ENCODE results near the gene PIAS4. TPM values are rescaled to one million over a fixed set of nuclear protein-coding genes. Genes with fewer than 3 reads are reported as not detected.

The PIAS4 gene
- total and polyA plus RNA-seq, 2 of the 13 experiments (the other 11 are each of a cell fraction or from before 2014, with no cell fraction given) = 9.0 to 20.1 TPM

- TF ChIP-seq ZNF747 (CRISPR knock-in tag; IDR thresholded peaks at IDR 0.05; ENCODE audit: borderline replicate concordance) (no peak; the same call in 1 of the 2 replicates), TMF1 (CRISPR knock-in tag; IDR thresholded peaks at IDR 0.05; ENCODE audit: low read depth) (no peak), ZNF558 (CRISPR knock-in tag; IDR thresholded peaks at IDR 0.05; ENCODE audit: borderline replicate concordance) (no peak; the same call in 1 of the 2 replicates), TERF1 (CRISPR knock-in tag; IDR thresholded peaks at IDR 0.05) (no peak), TGIF2 (CRISPR knock-in tag; IDR thresholded peaks at IDR 0.05) (no peak), AKNA (CRISPR knock-in tag; IDR thresholded peaks at IDR 0.05; ENCODE audit: borderline replicate concordance) (no peak), ZFP37 (CRISPR knock-in tag; IDR thresholded peaks at IDR 0.05; ENCODE audit: borderline replicate concordance) (0 out of 2 replicates have a peak, but pooled peaks have one; percentile 38), HDAC2 (CRISPR knock-in tag; IDR thresholded peaks at IDR 0.05) (peak; percentile 68), ZBTB39 (CRISPR knock-in tag; IDR thresholded peaks at IDR 0.05) (no peak), NCOA5 (CRISPR knock-in tag; IDR thresholded peaks at IDR 0.05) (no peak), POLR2AphosphoS2 (IDR thresholded peaks at IDR 0.05; ENCODE audit: low read depth, low read length) (peak; percentile 94), TCF7 (IDR thresholded peaks at IDR 0.05; ENCODE audit: low read depth) (no peak), MXD1 (CRISPR knock-in tag; IDR thresholded peaks at IDR 0.05) (peak; percentile 35; the same call in 1 of the 2 replicates), ZNF460 (CRISPR knock-in tag; IDR thresholded peaks at IDR 0.05; ENCODE audit: borderline replicate concordance) (no peak), ZNF644 (CRISPR knock-in tag; IDR thresholded peaks at IDR 0.05; ENCODE audit: low read depth) (no peak), RARG (CRISPR knock-in tag; IDR thresholded peaks at IDR 0.05; ENCODE audit: low read depth) (no peak), ATAD3A (CRISPR knock-in tag; IDR thresholded peaks at IDR 0.05) (no peak), ZNF121 (CRISPR knock-in tag; IDR thresholded peaks at IDR 0.05) (peak; percentile 32; the same call in 1 of the 2 replicates), SOX13 (IDR thresholded peaks at IDR 0.05) (0 out of 2 replicates have a peak, but pooled peaks have one; percentile 6), SOX13 (CRISPR knock-in tag; conservative IDR thresholded peaks at IDR 0.05 in 1 of 2, IDR thresholded peaks at IDR 0.05 in 1 of 2) (peak; percentile 24 to 86; a peak in 2 of 4 replicates), HMGA1 (CRISPR knock-in tag; conservative IDR thresholded peaks at IDR 0.05) (no peak), ZC3H4 (CRISPR knock-in tag; IDR thresholded peaks at IDR 0.05; ENCODE audit: borderline replicate concordance) (no peak)
These were observed 50.6 kb downstream of the PIAS4 start (continued) for GRCh38 chr19:4057931-4058692.

Data from HepG2 (cell line).